Nephron progenitor cell (in vitro differentiated cells): Measurements from ENCODE around the gene FNBP1.
"Not testable (repeated sequence)": the region's sequence is repeated elsewhere in the genome, so short reads cannot be mapped to it uniquely, and the experiment has no call there.

Experiments
- DNase-seq: peaks from one replicate; pipeline ENCODE4 v3.0.0; 2021
- H3K27ac Mint-ChIP-seq: 2 replicates; pipeline ENCODE4 v1.8.0; 2021; ENCODE audit warnings: mild to moderate bottlenecking, moderate library complexity, mixed read lengths
- H3K27me3 Mint-ChIP-seq: 2 replicates; pipeline ENCODE4 v1.8.0; 2021; ENCODE audit warnings: mild to moderate bottlenecking, low read depth, mixed read lengths; ENCODE audit not compliant: poor library complexity
- H3K36me3 Mint-ChIP-seq: 2 replicates; pipeline ENCODE4 v1.8.0; 2021; ENCODE audit warnings: low read depth, mixed read lengths
- H3K4me1 Mint-ChIP-seq: 2 replicates; pipeline ENCODE4 v1.8.0; 2021; ENCODE audit warnings: mixed read lengths
- H3K4me3 Mint-ChIP-seq: 2 replicates; pipeline ENCODE4 v1.8.0; 2021; ENCODE audit warnings: mild to moderate bottlenecking, moderate library complexity, mixed read lengths
- H3K9me3 Mint-ChIP-seq: 2 replicates; pipeline ENCODE4 v1.8.0; 2021; ENCODE audit warnings: mild to moderate bottlenecking, moderate library complexity, mixed read lengths
- TF ChIP-seq, protein P1 (sequence below): fragments of 200-600 bp; sonication (generic); IDR thresholded peaks from 2 replicates; pipeline ENCODE4 v1.5.0; 2021; ENCODE audit warnings: antibody characterized with exemption

The FNBP1 gene

DNA sequence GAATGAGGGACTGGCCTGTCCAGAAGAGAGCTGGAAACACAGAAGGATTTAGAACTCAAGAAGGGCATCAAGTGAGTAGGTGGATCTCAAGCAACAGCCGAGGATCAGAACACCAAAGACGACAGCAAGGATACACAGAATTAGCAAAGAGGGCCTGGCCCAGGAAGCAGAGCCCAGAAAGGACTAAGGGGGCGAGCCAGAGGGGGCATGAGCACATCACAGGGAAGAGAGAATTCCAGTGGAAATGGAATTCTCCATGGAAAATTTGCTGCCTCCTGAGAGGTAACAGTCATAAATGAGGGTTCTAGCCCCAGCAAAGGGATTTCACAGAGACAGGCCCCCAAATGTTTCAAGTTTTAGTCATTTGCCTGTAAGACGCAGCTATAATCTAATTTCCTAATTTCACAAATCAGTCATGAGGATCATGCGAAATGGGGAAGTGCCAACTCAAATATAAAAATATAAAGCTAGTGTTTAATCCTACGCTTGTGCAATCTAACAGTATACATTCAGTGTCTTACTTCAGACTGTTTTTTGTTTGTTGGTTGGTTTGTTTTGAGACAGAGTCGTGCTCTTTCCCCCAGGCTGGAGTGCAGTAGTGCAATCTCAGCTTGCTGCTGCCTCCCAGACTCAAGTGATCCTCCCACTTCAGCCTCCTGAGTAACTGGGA is 46.7 kb downstream of the FNBP1 start:
- H3K27ac Mint-ChIP-seq, result peak overlapping the region; percentile 32
- no peak for DNase-seq
- peaks cover 7% of the 10 kb centered on the region for H3K9me3 Mint-ChIP-seq

DNA sequence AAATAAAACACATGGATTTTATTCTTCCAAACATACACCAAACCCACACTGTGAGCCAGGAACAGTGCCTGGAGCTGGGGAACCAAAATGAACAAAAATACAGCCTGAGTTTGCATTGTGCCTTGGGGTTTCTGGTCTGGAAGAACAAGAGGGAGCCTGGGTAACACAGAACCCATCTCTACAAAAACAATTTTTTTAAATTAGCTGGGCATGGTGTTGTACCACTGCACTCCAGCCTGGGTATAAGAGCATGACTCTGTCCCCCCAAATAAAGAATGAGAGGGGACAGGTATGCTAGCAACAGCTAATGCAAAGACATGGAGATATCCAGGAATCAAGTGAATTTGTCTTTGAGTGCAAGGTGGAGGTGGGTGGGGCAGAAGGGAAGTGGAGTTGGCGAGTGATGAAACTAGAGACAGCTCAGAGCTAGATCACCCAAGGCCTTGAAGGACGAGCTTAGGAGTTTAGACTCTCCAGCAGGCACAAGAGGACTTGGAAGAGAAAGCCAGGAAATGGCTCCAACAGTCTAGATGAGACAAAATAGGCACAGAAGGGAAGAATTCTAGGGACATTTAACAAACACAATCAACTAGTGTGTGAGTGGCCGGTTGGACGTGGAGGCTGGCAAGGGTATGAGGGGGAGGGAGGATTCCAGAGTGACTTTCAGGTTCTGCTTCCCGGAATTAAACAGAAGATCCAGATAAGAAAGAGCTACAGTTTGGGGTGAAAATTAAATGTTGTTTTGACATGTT is 47.4 kb downstream of the FNBP1 start:
- Mint-ChIP-seq H3K4me3 (no peak overlapping the region), H3K4me1 (peaks cover 6% of the 10 kb centered on the region), H3K27me3 (no peaks in the 10 kb centered on the region), H3K9me3 (peaks cover 7% of the 10 kb centered on the region), H3K36me3 (peaks cover 43% of the 10 kb centered on the region), H3K27ac (peak overlapping the region; percentile 32)
- DNase-seq, result no peak
- TF ChIP-seq, protein P1, sequence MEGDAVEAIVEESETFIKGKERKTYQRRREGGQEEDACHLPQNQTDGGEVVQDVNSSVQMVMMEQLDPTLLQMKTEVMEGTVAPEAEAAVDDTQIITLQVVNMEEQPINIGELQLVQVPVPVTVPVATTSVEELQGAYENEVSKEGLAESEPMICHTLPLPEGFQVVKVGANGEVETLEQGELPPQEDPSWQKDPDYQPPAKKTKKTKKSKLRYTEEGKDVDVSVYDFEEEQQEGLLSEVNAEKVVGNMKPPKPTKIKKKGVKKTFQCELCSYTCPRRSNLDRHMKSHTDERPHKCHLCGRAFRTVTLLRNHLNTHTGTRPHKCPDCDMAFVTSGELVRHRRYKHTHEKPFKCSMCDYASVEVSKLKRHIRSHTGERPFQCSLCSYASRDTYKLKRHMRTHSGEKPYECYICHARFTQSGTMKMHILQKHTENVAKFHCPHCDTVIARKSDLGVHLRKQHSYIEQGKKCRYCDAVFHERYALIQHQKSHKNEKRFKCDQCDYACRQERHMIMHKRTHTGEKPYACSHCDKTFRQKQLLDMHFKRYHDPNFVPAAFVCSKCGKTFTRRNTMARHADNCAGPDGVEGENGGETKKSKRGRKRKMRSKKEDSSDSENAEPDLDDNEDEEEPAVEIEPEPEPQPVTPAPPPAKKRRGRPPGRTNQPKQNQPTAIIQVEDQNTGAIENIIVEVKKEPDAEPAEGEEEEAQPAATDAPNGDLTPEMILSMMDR, result no peak

More for the DNA sequence above, 46.7 kb downstream of the FNBP1 start:
- peaks cover 6% of the 10 kb centered on the region for H3K4me1 Mint-ChIP-seq
- H3K36me3 Mint-ChIP-seq, result peaks cover 39% of the 10 kb centered on the region
- H3K4me3 Mint-ChIP-seq, result no peak overlapping the region
- TF ChIP-seq, protein P1, result no peak
- peaks cover 4% of the 10 kb centered on the region for H3K27me3 Mint-ChIP-seq

DNA sequence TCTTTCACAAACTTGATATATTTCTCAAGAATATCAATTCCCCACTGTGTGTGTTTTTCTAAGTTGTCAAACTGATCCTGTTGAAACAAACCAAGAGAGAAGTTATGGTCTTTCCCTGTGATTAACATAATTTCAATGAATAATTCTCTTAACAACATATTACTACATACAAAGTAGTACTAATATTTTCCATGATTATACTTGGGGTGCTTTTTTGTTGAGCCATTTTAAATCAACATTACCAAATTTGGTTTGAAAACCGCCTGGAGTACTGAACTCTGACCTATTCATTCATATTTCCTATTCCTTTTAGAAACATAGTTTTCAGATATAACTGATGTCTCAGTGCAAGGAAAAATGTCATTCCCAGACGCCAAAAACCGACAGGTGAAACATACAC is 48.1 kb downstream of the FNBP1 start:
- no peak overlapping the region for H3K27ac Mint-ChIP-seq
- H3K36me3 Mint-ChIP-seq, result peaks cover 42% of the 10 kb centered on the region
- no peak overlapping the region for H3K4me3 Mint-ChIP-seq
- no peak for DNase-seq
- H3K9me3 Mint-ChIP-seq, result peaks cover 7% of the 10 kb centered on the region
- no peaks in the 10 kb centered on the region for H3K27me3 Mint-ChIP-seq
- H3K4me1 Mint-ChIP-seq, result peaks cover 6% of the 10 kb centered on the region
- TF ChIP-seq, protein P1, result no peak

DNA sequence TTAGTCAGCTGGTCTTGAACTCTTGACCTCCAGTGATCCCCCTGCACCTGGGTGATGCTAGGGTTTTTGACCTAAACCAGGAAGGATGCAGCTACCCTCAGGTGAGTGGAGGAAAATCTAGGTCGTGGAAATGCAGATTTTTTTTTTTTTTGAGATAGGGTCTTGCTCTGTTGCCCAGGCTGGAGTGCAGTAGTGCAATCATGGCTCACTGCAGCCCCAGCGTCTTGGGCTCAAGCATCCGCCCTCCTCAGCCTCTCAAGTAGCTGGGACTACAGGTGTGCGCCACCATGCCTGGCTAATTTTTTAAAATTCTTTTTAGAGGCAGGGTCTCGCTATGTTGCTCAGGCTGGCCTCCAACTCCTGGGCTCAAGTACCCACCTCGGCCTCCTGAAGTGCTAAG is 51.9 kb downstream of the FNBP1 start:
- H3K36me3 Mint-ChIP-seq, result peaks cover 34% of the 10 kb centered on the region
- H3K27me3 Mint-ChIP-seq, H3K27ac Mint-ChIP-seq, H3K4me3 Mint-ChIP-seq, H3K9me3 Mint-ChIP-seq, DNase-seq: not testable (repeated sequence)
- H3K4me1 Mint-ChIP-seq, result peaks cover 10% of the 10 kb centered on the region

DNA sequence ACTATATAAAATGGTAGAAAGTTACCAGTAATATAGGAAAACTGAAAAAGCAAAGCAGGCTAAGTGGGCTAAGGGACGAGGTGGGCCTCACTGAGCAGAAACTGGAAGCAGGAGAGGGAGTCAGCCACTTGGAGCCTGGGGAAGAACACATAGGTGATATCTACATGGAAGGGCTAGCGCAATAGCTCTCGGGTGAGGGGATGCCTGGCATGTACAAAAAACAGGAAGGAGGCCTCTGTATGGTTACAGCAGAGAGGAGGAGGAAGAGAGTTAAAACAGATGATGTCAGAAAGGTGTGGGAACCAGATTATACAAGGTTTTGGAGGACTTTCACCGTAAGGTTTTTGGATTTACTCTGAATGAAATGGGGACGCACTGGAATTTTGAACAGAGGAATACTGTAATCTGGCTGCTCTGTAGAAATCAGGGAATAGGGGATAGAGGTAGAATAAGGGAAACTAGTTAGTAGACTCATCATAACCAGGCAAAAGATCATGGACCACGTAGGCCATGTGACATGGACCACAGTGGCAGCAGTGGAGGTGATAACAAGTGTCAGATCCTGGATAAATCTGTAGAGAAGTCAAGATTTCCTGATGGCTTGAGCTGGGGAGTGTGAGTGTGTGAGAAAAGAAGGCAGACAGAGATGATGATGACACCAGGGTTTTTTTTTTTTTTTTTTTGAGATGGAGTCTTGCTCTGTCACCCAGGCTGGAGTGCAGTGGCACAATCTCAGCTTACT is 52.5 kb downstream of the FNBP1 start:
- Mint-ChIP-seq H3K27ac (peak overlapping the region; percentile 3), H3K36me3 (peaks cover 30% of the 10 kb centered on the region), H3K4me3 (no peak overlapping the region), H3K4me1 (peaks cover 5% of the 10 kb centered on the region), H3K27me3 (no peaks in the 10 kb centered on the region), H3K9me3 (peaks cover 4% of the 10 kb centered on the region)
- DNase-seq, result no peak
- TF ChIP-seq, protein P1, result no peak

DNA sequence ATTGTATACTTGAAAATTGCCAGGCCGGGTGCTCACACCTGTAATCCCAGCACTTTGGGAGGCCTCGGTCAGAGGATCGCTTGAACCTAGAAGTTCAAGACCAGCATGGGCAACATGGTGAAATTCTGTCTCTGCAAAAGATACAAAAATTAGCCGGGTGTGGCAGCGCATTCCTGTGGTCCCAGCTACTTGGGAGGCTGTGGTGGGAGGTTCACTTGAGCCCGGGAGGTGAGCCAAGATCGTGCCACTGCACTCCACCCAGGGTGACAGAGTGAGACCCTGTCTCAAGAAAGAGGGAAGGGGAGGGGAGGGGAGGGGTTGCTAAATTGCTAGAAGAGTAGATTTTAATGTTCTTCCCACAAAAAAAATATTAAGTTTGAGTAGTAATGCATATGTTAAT is 53.2 kb downstream of the FNBP1 start:
- no peak for DNase-seq
- H3K27ac Mint-ChIP-seq, result no peak overlapping the region
- H3K9me3 Mint-ChIP-seq, result peaks cover 9% of the 10 kb centered on the region
- H3K36me3 Mint-ChIP-seq, result peaks cover 36% of the 10 kb centered on the region
- H3K4me3 Mint-ChIP-seq, result no peak overlapping the region
- peaks cover 5% of the 10 kb centered on the region for H3K4me1 Mint-ChIP-seq
- H3K27me3 Mint-ChIP-seq, result no peaks in the 10 kb centered on the region
- TF ChIP-seq, protein P1, result no peak
